Kidney epithelial cell (primary cell): ENCODE measurements around the gene NIM1K. TPM values are rescaled to one million over a fixed set of nuclear protein-coding genes. Genes with fewer than 3 reads are reported as not detected.

ENCODE experiments used
- DNase-seq: peaks from one replicate; pipeline ENCODE4 v3.0.0-alpha.2; 2010; ENCODE audit warnings: low read depth
- H3K27me3 ChIP-seq: 2 replicates; pipeline ENCODE4 v1.6.0; 2011; ENCODE audit warnings: low read length; ENCODE audit not compliant: control insufficient read depth, insufficient read depth
- H3K36me3 ChIP-seq: 2 replicates; pipeline ENCODE4 v1.5.1; 2011; ENCODE audit warnings: low read length; ENCODE audit not compliant: control insufficient read depth, insufficient read depth
- H3K4me3 ChIP-seq: 2 replicates; pipeline ENCODE4 v1.5.1; 2011; ENCODE audit warnings: low read depth, mild to moderate bottlenecking, control low read depth, low read length
- CTCF ChIP-seq: IDR thresholded peaks from 2 replicates; pipeline ENCODE4 v1.5.1; 2011; ENCODE audit warnings: mild to moderate bottlenecking, moderate library complexity, low read length, control low read depth, inconsistent platforms; ENCODE audit not compliant: insufficient read depth, poor library complexity, severe bottlenecking
- total RNA-seq: library from RNA; depleted of rRNA; stranded (reverse); fragments of >200 nt; gene quantifications from 2 replicates; pipeline ENCODE4 v1.2.3, GENCODE V29; 2015

Gene NIM1K
- total RNA-seq, 1 donor from 2014 or later: 0.21 TPM

- TF ChIP-seq CTCF: no peak
- Histone ChIP-seq H3K36me3 (no peaks in the 10 kb centered on the region), H3K27me3 (no peaks in the 10 kb centered on the region), H3K4me3 (no peak overlapping the region)
- no peak for DNase-seq
Measured at GRCh38 chr5:43309122-43309521, 117.1 kb downstream of the NIM1K start.

- DNase-seq: no peak
- Histone ChIP-seq H3K27me3 (no peaks in the 10 kb centered on the region), H3K4me3 (no peak overlapping the region), H3K36me3 (no peaks in the 10 kb centered on the region)
- TF ChIP-seq CTCF: no peak
Measured at GRCh38 chr5:43309637-43310036, 117.6 kb downstream of the NIM1K start.

GRCh38 chr5:43312076-43312661 lies 120.1 kb downstream of the NIM1K start:
- Histone ChIP-seq H3K36me3 (no peaks in the 10 kb centered on the region), H3K27me3 (no peaks in the 10 kb centered on the region), H3K4me3 (peak overlapping the region; percentile 99)
- TF ChIP-seq CTCF: no peak
- DNase-seq: no peak

GRCh38 chr5:43312699-43313034 lies 120.6 kb downstream of the NIM1K start:
- no peak for DNase-seq
- H3K4me3 ChIP-seq: peak overlapping the region; percentile 99
- TF ChIP-seq CTCF: no peak
- no peaks in the 10 kb centered on the region for H3K36me3 ChIP-seq
- no peaks in the 10 kb centered on the region for H3K27me3 ChIP-seq

- no peak for TF ChIP-seq CTCF
- peak; percentile 99 for DNase-seq
- H3K4me3 ChIP-seq: peak within 1 kb of the TSS; percentile 99
Measured at GRCh38 chr5:43313035-43313853, 121.2 kb downstream of the NIM1K start, which contains the start of gene HMGCS1. Gene HMGCS1 (minus strand): TSS chr5:43313412. CDS start chr5:43298965, 14,447 bp downstream.

More at GRCh38 chr5:43313035-43313853, 121.2 kb downstream of the NIM1K start, which contains the start of gene HMGCS1:
- Histone ChIP-seq H3K27me3 (no peaks in the 10 kb centered on the region), H3K36me3 (no peaks in the 10 kb centered on the region)
